HPDE6-E6E7 (cell line): Measurements from ENCODE around the gene NCOA7.
"Not testable (repeated sequence)": the region's sequence is repeated elsewhere in the genome, so short reads cannot be mapped to it uniquely, and the experiment has no call there.

ENCODE experiments used
- DNase-seq: peaks from one replicate; pipeline ENCODE4 v3.0.0; 2011; ENCODE audit warnings: missing footprints; ENCODE audit errors: extremely low spot score

Gene NCOA7

DNA sequence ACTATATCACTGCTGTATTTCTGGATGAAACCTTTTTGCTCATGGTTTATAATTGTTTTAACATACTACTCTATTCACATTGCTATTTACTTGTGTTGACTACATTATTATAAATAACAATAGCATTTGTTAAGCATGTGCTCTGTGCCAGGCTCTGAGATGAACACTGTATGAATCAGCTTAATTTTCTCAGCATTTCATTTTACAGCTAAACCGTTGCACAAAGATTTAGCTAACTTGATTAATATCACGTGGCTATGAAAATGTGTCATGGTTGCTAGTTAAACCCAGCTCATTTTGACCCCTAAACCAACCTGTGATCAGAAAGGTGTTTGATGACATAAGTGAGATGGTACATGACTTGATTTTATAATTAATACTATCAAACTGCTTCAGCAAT, 77.5 kb downstream of the NCOA7 start:
- DNase-seq, result no peak

DNA sequence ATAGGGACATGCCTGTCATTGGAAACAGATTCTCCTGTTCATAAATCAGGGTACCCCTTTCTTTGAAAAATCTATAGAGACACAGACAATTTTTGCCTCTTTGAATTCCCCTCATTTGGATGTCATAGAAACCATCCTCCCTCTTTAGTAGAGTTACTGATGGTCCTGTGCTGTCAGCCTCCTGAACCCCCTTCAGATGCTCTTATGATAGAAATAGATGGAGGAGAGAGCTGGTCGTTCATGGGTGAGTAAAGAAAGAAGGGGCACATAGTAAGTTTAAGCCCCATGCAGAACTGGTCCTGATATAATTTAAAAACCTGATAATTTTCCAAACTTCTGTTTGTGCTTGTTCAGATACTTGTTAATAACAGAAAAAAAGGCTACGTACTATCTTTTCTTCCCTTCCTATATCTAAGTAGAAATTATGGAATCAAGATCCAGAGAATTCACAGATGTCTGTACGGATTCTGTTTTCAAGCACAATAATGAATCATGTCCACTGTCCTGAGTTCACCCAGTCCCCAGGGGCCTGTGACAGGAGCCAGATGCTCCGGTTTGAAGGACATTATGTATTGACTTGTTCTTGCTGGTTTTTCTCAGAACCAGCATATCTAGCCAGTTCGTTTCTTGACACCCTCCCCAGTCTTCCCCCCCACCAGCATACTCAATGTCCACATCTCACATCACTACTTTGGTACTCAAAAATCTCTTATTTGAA, 78.1 kb downstream of the NCOA7 start:
- no peak for DNase-seq

DNA sequence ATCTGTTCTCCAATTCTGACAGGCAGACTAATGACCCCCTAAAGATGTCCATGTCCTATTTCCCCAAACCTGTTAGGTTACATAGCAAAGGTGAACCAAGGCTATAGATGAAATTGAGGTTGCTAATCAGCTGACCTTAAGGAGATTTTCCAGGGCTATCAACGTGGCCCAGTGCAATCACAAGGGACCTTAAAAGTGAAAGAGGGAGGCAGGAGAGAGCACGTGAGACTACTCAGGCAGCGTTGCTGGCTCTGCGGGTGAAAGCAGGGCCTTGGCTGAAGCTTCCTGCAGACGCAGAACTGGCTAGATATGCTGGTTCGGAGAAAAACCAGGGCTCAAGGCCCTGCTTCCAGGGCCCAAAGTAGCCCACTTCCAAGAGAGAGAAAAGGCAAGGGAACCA, 78.7 kb downstream of the NCOA7 start:
- no peak for DNase-seq

DNA sequence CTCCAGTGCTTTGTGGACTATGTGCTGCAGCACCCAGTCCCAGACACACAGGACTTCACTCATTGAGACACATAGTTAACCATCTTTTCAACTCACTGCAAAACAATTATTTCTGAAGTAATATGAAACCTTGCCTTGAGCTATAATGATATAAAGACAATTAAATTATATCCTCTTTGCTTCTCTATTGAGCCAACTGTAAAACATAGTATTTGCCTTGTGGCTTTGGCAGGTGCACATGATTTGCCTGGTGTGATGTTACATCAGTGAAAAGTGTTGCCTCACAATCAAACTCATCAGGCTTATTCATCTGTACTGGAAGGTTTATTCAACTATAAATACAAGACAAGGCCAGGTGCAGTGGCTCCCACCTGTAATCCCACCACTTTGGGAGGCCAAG, 80.6 kb downstream of the NCOA7 start:
- DNase-seq, result no peak

DNA sequence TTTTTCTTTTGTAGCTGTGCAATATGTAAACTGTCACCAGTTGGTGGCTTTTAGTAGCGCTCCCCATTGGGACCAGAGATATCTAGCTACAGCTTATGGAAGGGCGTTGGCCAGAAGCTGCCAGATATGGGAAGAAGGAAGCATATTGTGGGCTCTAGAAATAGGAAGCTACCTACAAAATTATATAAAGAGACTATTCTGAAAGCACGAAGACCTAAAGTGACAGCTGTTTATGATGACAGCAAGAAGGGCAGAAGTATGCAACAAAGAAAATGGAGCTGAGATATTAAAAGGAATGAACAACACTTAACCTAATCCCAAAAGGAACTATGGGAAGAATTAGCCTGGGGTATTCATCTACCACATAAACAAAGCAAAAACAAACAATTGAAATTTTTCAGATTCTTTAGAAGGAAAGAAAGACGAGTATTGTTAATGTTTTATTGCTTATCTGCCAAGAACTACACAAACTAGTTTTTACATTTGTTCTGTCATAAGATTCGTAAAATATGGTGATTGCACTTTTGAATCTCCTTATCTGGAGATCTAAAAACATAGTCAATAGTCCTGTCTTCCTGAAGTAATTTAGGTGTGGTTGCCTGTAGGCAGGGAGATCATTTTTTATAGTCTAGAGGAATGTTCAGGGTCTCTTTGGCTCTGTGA, 81.6 kb downstream of the NCOA7 start:
- DNase-seq, result no peak

DNA sequence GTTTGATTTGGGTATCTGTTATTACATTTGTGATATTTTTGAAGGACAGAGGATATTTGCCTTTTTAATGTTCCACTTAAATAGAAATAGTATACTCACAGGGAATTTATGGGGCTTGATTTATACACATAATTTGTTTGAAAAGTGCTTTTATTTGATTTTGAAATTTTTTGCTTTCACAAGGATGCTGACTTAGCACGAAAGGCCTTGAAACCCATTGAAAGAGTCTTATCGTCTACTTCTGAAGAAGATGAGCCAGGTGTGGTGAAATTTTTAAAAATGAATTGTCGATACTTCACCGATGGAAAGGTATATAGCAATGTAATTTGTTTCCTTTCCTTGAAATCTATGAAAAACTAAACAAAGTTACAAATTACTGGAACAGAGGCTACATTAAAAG, 91.5 kb downstream of the NCOA7 start:
- DNase-seq, result no peak

DNA sequence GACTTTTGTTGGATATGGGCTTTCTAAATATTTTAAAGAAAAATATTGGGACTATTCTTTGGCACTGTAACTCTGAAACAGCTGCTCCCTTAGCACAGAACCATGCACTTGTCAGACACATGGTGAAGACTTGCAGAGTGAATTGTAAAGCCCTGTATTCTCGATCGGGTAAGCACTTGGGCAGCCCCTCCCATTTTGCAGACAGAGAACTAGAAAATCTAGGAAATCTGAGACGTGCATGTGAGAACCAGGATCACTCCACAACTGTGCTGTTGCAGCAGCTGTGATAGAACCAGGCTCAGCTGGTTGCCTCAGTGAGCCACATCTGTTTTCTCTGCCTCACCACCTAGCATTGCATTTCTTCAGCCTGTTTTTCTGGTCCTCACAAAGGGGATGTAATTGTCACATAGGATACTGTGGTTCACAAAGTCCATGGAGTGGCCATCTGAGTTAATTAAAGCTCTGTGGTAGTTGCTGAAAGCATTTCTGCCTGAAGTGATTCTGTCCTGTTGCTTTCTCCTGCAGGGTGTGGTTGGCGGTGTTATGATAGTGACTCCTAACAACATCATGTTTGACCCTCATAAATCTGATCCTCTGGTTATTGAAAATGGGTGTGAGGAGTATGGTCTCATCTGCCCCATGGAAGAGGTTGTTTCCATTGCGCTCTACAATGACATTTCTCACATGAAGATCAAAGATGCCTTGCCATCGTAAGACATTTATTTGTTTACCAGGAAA, 94.0 kb downstream of the NCOA7 start:
- DNase-seq, result no peak

DNA sequence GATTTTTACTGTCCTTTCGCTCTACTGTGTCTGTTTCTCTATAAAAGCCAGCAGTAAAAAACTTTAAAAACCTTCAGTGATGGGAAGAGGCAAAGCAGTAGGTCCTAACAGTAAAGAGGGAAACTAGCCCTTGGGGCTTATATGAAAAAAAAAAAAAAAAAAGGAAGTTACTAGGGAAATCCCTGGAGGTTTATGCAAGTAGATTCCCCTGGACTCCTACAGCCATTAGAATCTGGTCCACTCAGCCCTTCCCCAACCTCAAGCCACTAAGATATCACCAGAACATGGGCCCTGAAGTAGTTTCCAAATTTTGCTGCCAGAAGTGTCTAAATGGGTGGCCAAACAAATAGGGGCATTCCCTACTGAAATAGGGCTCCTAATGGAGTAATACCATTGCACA, 95.3 kb downstream of the NCOA7 start:
- DNase-seq, result no peak

DNA sequence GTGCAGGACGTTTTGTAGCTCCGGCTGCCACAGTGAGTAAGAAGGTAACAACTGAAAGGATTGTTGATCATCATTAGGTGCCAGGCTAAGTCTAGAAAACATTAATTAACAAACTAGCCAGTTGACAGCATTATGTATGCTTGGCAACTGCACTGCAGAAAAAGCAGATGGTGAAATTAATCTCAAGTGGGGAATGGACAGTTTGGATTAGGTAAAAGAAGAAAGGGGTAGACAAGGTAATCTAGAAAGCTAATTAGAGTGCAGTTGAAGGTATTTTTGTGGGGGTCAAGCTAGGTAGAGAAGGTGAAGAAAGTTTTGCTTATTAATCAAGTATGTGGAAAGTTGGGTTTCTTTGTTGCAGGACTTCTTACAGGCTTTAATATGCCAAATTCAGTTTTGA, 96.2 kb downstream of the NCOA7 start:
- DNase-seq, result no peak

DNA sequence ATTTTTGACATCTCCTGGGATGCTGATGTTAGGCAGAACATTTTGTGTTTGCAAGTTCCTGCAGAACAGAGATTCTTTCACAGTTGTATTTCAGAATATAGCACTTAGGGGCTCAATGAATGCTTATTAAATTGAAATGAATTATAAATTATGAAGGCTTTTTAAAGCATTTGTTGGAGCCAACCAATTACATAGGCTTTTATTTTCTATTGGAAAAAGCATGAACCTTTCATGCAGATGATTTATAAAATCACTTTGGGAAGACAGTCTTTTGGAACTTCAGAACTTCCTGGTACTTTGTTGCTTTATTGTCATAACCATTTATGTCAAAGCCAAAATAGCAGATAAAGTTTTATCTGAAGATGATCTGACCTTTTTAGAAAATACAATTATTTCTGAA, 96.6 kb downstream of the NCOA7 start:
- no peak for DNase-seq

DNA sequence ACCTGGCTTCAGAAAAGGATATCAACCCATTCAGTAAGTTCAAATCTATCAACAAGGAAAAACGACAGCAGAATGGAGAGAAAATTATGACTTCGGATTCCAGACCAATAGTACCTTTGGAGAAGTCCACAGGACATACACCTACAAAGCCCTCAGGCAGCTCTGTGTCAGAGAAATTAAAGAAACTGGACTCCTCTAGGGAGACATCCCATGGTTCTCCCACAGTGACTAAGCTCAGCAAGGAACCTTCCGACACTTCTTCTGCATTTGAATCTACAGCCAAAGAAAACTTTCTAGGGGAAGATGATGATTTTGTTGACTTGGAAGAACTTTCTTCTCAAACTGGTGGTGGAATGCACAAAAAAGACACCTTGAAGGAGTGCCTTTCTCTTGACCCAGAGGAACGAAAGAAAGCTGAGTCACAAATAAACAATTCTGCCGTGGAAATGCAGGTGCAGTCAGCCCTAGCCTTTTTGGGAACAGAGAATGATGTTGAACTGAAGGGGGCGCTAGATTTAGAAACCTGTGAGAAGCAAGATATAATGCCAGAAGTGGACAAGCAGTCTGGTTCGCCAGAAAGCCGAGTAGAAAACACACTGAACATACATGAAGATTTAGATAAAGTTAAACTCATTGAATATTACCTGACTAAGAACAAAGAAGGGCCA, 98.4 kb downstream of the NCOA7 start:
- DNase-seq, result no peak

DNA sequence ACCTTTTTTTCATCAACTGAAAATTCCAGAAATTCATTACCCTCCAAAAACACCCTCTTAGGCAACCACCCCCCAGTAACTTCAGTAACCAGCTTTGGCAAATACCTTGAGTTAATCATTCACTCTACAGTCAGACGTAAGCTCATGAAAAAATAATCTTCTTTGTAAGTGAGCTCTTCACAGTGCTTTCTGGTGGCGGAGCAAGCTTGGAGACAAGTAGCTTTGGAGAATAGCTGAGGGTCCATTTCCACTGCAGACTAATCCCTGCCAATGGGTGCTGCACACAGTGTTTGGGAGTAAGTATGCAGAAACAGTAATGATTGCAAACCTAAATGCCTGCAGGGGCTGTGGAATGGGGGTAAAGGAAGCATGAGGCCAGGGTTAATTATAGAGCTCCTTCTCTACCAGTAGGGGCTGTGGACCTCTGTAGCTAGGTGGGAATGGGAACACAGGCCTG, 109.0 kb downstream of the NCOA7 start:
- DNase-seq, result no peak

DNA sequence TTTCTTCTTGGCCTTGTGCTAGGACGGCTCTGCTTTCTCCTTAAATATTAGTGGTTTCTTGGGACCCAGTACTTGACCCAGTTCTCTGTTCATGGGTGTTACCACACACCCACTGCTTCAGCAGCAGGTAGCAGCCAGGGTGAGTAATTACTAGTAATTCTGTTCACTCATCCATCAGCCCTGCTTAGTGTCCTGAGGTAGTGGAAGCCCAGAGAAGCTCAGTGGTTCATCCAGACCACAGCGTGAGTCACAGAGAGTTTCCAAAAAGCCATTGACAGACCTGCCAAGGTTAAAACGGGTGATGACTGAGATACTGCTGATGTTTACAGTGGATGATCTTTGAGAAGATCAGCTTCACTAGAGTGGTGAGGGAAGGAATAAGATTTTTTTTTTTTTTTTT, 114.1 kb downstream of the NCOA7 start:
- peak; percentile 69 for DNase-seq

DNA sequence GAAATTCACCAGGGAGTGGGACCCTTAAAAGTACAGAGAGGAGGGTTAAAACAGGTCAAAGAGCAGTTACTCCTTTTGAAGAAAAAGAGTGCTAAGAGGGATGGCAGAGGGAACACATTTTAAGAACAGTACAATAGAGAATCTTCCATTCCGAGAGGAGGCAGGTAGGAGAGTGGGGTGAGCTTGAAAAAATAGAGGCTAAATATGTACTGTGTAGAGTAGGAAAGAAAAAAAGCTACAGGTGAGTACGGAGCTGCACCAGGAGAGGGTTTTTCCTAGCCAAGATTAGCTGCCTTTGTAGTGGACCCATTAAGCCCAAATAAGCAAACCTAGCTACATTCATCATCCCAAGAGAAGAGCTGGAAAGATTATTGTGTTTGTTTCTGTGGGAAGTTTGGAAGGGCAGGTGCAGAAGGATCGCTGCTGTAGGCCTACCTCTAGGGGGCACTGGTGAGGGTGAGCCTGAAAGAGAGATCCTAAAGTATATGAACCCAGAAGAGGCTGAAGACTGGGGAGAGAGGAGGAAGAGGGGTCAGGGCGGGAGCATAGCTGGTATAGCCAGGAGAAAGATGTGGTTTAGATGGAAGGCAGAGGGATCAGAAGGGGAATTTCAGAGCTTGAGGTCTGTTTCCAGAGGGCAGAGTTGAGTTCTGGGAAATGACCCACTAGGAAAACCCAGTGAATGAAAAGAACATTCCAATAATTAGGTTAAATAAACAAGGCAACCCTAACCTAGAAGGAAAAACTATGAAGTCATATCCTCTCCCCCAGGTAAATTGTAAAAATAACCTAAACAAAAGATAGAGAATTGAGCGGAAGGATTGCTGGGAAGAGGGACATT, 115.6 kb downstream of the NCOA7 start:
- no peak for DNase-seq

DNA sequence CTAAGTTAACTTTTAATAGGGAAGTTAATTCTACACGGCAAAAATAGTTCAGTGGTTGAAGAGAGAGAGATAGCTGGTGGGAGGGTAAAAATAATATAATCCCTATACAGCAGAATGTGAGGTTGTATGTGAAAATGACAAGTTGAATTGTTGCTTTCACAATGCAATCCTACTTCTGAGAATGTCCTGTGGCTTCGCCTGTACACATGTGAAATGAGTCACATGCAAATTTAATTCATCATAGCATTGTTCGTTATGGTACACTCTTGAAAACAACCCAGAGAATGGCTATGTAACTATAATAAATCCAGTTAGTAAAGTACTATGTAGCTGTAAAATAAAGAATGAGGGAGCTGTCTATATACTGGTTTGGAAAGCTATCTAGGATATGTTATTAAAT, 119.8 kb downstream of the NCOA7 start:
- DNase-seq, result no peak

DNA sequence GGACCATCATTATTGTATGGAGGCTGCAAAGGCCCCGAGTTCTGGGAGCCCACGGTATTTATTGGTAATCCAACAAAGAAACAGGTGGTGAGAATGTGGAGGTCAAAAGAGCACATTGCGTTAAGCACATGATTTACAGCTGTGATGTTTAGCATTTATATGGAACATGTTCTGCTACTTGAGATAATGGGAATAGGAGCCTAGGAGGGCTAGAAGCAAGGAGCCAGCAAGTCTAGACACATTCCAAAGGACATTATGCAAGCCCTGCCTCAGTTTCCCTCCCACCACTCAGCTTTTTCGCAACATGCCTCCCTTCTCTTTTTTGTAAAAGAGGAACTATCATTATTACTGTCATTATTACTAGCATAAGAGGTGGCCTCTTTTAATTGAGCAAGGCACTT, 120.3 kb downstream of the NCOA7 start:
- DNase-seq, result not testable (repeated sequence)

DNA sequence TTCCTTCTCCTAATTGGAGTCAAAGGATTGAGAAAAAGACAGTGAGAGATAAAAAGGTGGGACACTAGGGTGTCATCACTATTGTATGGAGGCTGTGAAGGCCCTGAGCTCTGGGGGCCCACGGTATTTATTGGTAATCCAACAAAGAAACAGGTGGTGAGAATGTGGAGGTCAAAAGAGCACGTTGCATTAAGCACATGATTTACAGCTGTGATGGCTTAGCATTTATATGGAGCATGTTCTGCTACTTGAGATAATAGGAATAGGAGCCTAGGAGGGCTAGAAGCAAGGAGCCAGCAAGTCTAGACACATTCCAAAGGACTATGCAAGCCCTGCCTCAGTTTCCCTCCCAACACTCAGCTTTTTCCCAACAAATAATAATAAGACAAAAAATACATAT, 121.7 kb downstream of the NCOA7 start:
- not testable (repeated sequence) for DNase-seq

DNA sequence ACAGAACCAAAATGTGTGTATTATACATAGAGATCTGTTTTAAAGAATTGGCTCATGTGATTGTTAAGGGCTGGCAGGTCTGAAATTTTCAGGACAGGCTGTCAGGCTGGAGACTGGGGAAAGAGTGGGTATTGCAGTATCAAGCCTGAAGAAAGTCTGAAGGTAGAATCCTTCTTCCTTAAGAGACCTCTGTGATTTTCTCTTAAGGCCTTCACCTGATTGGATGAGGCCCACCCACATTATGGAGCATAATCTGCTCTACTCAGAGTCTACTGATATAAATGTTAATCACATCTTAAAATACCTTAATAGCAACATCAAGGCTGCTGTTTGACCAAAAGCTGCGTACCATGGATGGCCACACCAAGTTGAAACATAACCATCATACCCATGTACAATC, 122.4 kb downstream of the NCOA7 start:
- no peak for DNase-seq

DNA sequence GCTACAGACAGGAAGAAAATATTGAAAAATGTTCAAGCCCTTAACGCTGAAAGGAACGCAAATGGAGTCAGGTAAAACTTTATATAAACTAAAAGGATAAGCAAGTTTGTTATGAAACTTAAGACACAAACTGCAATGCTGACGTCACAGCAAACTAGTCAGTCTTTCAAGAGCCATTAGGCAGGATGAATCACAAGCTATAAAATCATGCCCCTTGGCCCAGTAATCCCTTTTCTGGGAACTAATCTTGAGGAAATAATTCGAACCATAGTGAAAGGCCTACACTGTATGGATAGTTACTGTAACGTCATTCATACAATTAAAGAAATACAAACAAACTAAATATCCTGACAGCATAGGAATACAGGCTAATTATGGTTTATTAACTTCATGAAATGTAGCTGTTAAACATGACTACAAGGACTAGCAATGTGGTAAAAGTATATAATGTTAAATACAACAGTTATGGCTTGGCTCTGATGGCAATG, 123.1 kb downstream of the NCOA7 start:
- DNase-seq, result peak; percentile 66

DNA sequence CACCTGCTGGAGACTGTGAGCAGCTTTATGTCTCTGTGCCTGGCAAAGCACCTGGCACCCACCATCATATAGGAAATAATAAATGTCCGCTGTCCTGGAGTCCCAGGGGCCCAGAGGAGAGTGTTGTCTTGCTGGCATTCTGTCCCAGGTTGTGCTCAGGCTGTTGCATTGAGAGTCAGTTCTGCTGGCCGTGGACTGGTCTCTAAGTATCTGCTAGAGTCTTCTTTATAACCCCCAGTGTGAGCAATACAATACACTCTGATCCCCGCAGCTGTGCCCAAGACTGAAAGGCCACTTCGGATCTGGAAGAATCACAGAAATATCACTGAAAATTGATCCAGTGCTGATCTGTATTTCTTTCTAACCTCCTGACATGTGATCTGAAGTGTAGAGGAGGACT, 127.5 kb downstream of the NCOA7 start:
- no peak for DNase-seq
